Endothelial cell of umbilical vein (primary cell): Measurements from ENCODE around the gene NANS. TPM values are rescaled to one million over a fixed set of nuclear protein-coding genes. Genes with fewer than 3 reads are reported as not detected.
"Not testable (repeated sequence)": the region's sequence is repeated elsewhere in the genome, so short reads cannot be mapped to it uniquely, and the experiment has no call there.

ENCODE experiments used
- BruUV-seq: library from RNA; stranded (reverse); fragments of 400-500 nt; replicated peaks from 2 replicates; lab custom pipeline; 2021; lab: Mats Ljungman, UMichigan
- CTCF ChIA-PET: fragments of 300-600, 350-600 bp; sonication (Branson Sonifier 250); formaldehyde crosslinking; loops from one replicate; lab custom pipeline; 2021; ENCODE audit warnings: antibody characterized with exemption, inconsistent platforms; lab: Charles Lee
- POLR2A ChIA-PET: fragments of 300-600, 350-600 bp; sonication (Branson Sonifier 250); formaldehyde crosslinking; loops from one replicate; lab custom pipeline; 2021; ENCODE audit warnings: antibody characterized with exemption, inconsistent platforms; lab: Charles Lee
- DNase-seq: peaks from one replicate; pipeline ENCODE4 v3.0.0-alpha.2; 2011; ENCODE audit warnings: low read depth, low spot score
- FAIRE-seq: peaks from 2 replicates; lab custom pipeline; 2011; peaks lifted over from hg19 to GRCh38; lab: Jason Lieb, UNC
- H2AFZ ChIP-seq: 2 replicates; pipeline ENCODE4 v1.6.0; 2012; ENCODE audit warnings: low read depth, low read length, control low read depth, inconsistent platforms
- H3K27ac ChIP-seq: 2 replicates; pipeline ENCODE4 v1.5.1; 2011; ENCODE audit warnings: low read depth, mild to moderate bottlenecking, control low read depth, low read length, moderate library complexity; ENCODE audit not compliant: insufficient read depth
- H3K27me3 ChIP-seq, 2 experiments: 2 replicates each; pipeline versions ENCODE4 v1.6.0 to v1.6.1; 2011; ENCODE audit warnings: low read length in 2 of 2, mixed read lengths in 1 of 2; ENCODE audit not compliant: control insufficient read depth in 2 of 2, insufficient read depth in 2 of 2
- H3K36me3 ChIP-seq, 2 experiments: 2 replicates in 1 of 2; 3 replicates in 1 of 2; pipeline ENCODE4 v1.5.1; 2011; ENCODE audit warnings: low read length in 2 of 2, mild to moderate bottlenecking in 1 of 2, moderate library complexity in 1 of 2; ENCODE audit not compliant: control insufficient read depth in 2 of 2, insufficient read depth in 2 of 2; ENCODE audit errors: extremely low read depth in 1 of 2
- H3K4me1 ChIP-seq: 3 replicates; pipeline ENCODE4 v1.5.1; 2011; ENCODE audit warnings: mild to moderate bottlenecking, low read length; ENCODE audit not compliant: control insufficient read depth, insufficient read depth; ENCODE audit errors: extremely low read depth
- H3K4me2 ChIP-seq: 2 replicates; pipeline ENCODE4 v1.6.1; 2011; ENCODE audit warnings: low read length, control low read depth, mixed read lengths; ENCODE audit not compliant: insufficient read depth
- H3K4me3 ChIP-seq, 3 experiments: fragments of 200-600 bp in 1 of 3; sonication (generic), shearing (Covaris generic) in 1 of 3; replicated peaks in 1 of 3; 2 replicates each; pipeline ENCODE4 v1.5.1; 2011 to 2016; ENCODE audit warnings: control low read depth in 3 of 3, low read length in 3 of 3, mild to moderate bottlenecking in 2 of 3, inconsistent platforms in 1 of 3, low read depth in 1 of 3, moderate library complexity in 1 of 3; ENCODE audit not compliant: insufficient read depth in 1 of 3
- H3K79me2 ChIP-seq: 2 replicates; pipeline ENCODE4 v1.6.0; 2012; ENCODE audit warnings: low read length, inconsistent platforms; ENCODE audit not compliant: control insufficient read depth, insufficient read depth
- H3K9ac ChIP-seq: replicated peaks from 2 replicates; pipeline ENCODE3; 2011; ENCODE audit warnings: low read length, control low read depth; ENCODE audit not compliant: insufficient read depth; ENCODE audit errors: extremely low read depth
- H3K9me1 ChIP-seq: replicated peaks from 3 replicates; pipeline ENCODE4 v1.6.0; 2011; ENCODE audit warnings: mild to moderate bottlenecking, low read length; ENCODE audit not compliant: control insufficient read depth, insufficient read depth; ENCODE audit errors: extremely low read depth
- H3K9me3 ChIP-seq: replicated peaks from 2 replicates; pipeline ENCODE4 v1.5.1; 2012; ENCODE audit warnings: low read length, inconsistent platforms; ENCODE audit not compliant: control insufficient read depth, insufficient read depth
- H4K20me1 ChIP-seq: replicated peaks from 2 replicates; pipeline ENCODE3; 2011; ENCODE audit warnings: mild to moderate bottlenecking, low read length; ENCODE audit not compliant: control insufficient read depth, insufficient read depth; ENCODE audit errors: extremely low read depth
- EZH2 ChIP-seq: IDR thresholded peaks from 2 replicates; pipeline ENCODE4 v1.6.1; 2012; ENCODE audit warnings: borderline replicate concordance, low read depth, mild to moderate bottlenecking, moderate library complexity, low read length, inconsistent platforms; ENCODE audit not compliant: severe bottlenecking
- FOS ChIP-seq: IDR thresholded peaks from 2 replicates; pipeline ENCODE4 v1.6.1; 2011; ENCODE audit warnings: mild to moderate bottlenecking, low read length, moderate library complexity, borderline replicate concordance; ENCODE audit not compliant: insufficient read depth
- JUN ChIP-seq: IDR thresholded peaks from 2 replicates; pipeline ENCODE4 v1.6.1; 2011; ENCODE audit warnings: borderline replicate concordance, low read depth; ENCODE audit not compliant: insufficient read length, insufficient read depth
- MAX ChIP-seq: IDR thresholded peaks from 2 replicates; pipeline ENCODE4 v1.6.1; 2011; ENCODE audit not compliant: insufficient read depth, insufficient read length
- MYC ChIP-seq: IDR thresholded peaks from one replicate; pipeline ENCODE4 v1.6.1; 2011; ENCODE audit warnings: mild to moderate bottlenecking, low read depth, low read length
- POLR2A ChIP-seq: IDR thresholded peaks from 2 replicates; pipeline ENCODE4 v1.6.1; 2012; ENCODE audit warnings: low read depth, mild to moderate bottlenecking, control low read depth, low read length
- POLR2AphosphoS5 ChIP-seq: IDR thresholded peaks from 2 replicates; pipeline ENCODE4 v1.6.1; 2012; ENCODE audit warnings: low read depth, mild to moderate bottlenecking, control low read depth, low read length, moderate library complexity; ENCODE audit not compliant: insufficient read depth
- dilution Hi-C: fragments of 300-500 bp; cut with MboI; formaldehyde crosslinking; loops from one replicate; pipeline ENCODE4 v1.15.0; 2019; ENCODE audit warnings: low sequenced_read_pairs; ENCODE audit not compliant: extremely low pct_ligation_motif_present
- intact Hi-C: fragments of 100-400 bp; cut with micrococcal nuclease; formaldehyde crosslinking; loops from one replicate; pipeline ENCODE4 v1.10.0; 2022
- polyA plus RNA-seq, 4 experiments: library from polyadenylated mRNA; depleted of rRNA in 3 of 4; stranded (reverse) in 3 of 4; unstranded in 1 of 4; fragments of >200 nt; gene quantifications; 2 replicates each; pipeline versions ENCODE4 v1.2.1 to v1.2.3, GENCODE V29; 2011 to 2012; ENCODE audit warnings: missing spikeins in 1 of 4
- total RNA-seq: library from RNA; stranded (reverse); gene quantifications from 2 replicates; pipeline ENCODE4 v1.2.3, GENCODE V29; 2021

Gene NANS
- total and polyA plus RNA-seq, 2 donors (not counting 3 experiments of a cell fraction or from before 2014, with no cell fraction given) = 85.1 to 108 TPM

- H3K4me3 ChIP-seq = no peak overlapping the region
- ChIA-PET POLR2A (no interaction called here), CTCF (interaction anchor here (0.6 to 2.4 kb wide), 3 partner anchors 16 to 38 kb away, joined by 3 to 12 read pairs (median 3); partner anchors contain the start of gene NANS)
- H3K27me3 ChIP-seq = no peaks in the 10 kb centered on the region
- H3K27ac ChIP-seq = no peak overlapping the region
- H3K9ac ChIP-seq = no peak overlapping the region
- no peak for DNase-seq
- no peak for FAIRE-seq
- H3K36me3 ChIP-seq = peaks cover 12 to 18% of the 10 kb centered on the region in 2 experiments
- H3K9me1 ChIP-seq = no peaks in the 10 kb centered on the region
- TF ChIP-seq MYC (no peak), POLR2A (no peak), EZH2 (no peak), MAX (no peak)
- H4K20me1 ChIP-seq = no peaks in the 10 kb centered on the region
- H3K4me2 ChIP-seq = no peak overlapping the region
- no peaks in the 10 kb centered on the region for H3K79me2 ChIP-seq
- dilution Hi-C loops (no loop called here), intact Hi-C loops (no loop called here)
- H3K4me1 ChIP-seq = peaks cover 16% of the 10 kb centered on the region
- no peak overlapping the region for H2AFZ ChIP-seq
- no peaks in the 10 kb centered on the region for H3K9me3 ChIP-seq
- no TSS peak for BruUV-seq
Observed at GRCh38 chr9:98018347-98018746, 38.2 kb upstream of the NANS start.

- Histone ChIP-seq H3K79me2 (no peaks in the 10 kb centered on the region), H3K4me2 (no peak overlapping the region), H2AFZ (no peak overlapping the region), H3K4me3 (no peak overlapping the region), H4K20me1 (no peaks in the 10 kb centered on the region), H3K36me3 (peaks cover 10 to 18% of the 10 kb centered on the region in 2 experiments), H3K9me3 (no peaks in the 10 kb centered on the region), H3K27ac (no peak overlapping the region), H3K9me1 (no peaks in the 10 kb centered on the region), H3K4me1 (peaks cover 16% of the 10 kb centered on the region), H3K9ac (no peak overlapping the region), H3K27me3 (no peaks in the 10 kb centered on the region)
- DNase-seq (no peak), FAIRE-seq (no peak)
- ChIA-PET POLR2A (interaction anchor here (2.4 kb wide), 1 partner anchor 37 kb away, joined by 9 read pairs; the partner anchor contains the start of gene NANS), CTCF (interaction anchor here (2.4 kb wide), 2 partner anchors 16 kb away, joined by 12 to 19 read pairs; no protein-coding TSS in a partner anchor)
- dilution Hi-C loops (no loop called here), intact Hi-C loops (no loop called here)
- no TSS peak for BruUV-seq
- TF ChIP-seq POLR2A = no peak
- TF ChIP-seq EZH2 = no peak
- TF ChIP-seq FOS = no peak
- no peak for TF ChIP-seq JUN
- no peak for TF ChIP-seq POLR2AphosphoS5
- no peak for TF ChIP-seq MAX
Observed at GRCh38 chr9:98019098-98019497, 37.4 kb upstream of the NANS start.

DNA sequence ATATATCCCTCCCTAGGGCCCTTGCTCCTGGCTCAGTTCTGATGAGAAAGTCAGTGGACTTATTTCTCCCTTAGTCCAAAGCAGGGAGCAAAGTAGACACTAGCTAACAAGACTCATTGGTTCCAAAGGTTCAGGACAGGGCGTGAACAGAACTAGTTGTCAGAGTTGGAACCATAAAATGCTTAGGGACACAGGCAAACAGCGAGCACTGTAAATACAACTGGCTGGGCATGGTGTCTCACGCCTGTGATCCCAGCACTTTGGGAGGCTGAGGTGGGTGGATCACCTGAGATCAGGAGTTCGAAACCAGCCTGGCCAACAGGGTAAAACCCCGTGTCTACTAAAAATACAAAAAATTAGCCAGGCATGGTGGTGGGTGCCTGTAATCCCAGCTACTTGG is 36.7 kb upstream of the NANS start:
- H3K9ac ChIP-seq, H2AFZ ChIP-seq, H3K9me3 ChIP-seq, H3K27me3 ChIP-seq, intact Hi-C loops, H3K27ac ChIP-seq, DNase-seq, H3K4me3 ChIP-seq, FAIRE-seq, H3K79me2 ChIP-seq, BruUV-seq, H3K4me2 ChIP-seq, dilution Hi-C loops, H3K9me1 ChIP-seq, H4K20me1 ChIP-seq: not testable (repeated sequence)
- Histone ChIP-seq H3K36me3 (peaks cover 10 to 13% of the 10 kb centered on the region in 2 experiments), H3K4me1 (peaks cover 16% of the 10 kb centered on the region)
- ChIA-PET POLR2A (interaction anchor here (2.4 kb wide), 1 partner anchor 37 kb away, joined by 9 read pairs; the partner anchor contains the start of gene NANS), CTCF (interaction anchor here (2.4 kb wide), 1 partner anchor 15 kb away, joined by 19 read pairs; no protein-coding TSS in a partner anchor)
